GM19467 (cell line): ENCODE results near the gene VTI1A.

ENCODE experiments used
- ATAC-seq: cut with Tn5 transposase; IDR thresholded peaks from one replicate; pipeline ENCODE4 v1.9.1; 2021; ENCODE audit warnings: mild to moderate bottlenecking, moderate library complexity; ENCODE audit not compliant: unreplicated experiment

VTI1A gene

DNA sequence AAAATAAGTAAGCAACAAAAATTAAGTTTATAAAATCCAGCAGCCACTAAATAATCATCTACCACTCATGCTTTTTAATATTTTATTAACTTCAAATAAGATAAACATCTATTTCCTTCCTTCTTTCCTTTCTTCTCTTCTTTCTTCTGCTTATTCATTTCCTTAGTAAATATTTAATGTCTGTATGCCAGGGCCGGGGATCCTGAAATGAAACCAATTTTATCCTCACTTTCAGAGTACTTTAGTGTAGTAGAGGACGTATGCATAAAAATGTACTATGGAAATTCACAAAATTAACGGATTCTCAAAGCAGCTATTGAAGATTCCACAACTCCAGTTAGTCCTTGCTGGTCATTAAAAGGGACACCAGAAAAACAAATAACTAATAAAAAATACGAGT is 224.7 kb downstream of the VTI1A start:
- no peak for ATAC-seq

GRCh38 chr10:112672706-112673105 is 225.7 kb downstream of the VTI1A start:
- ATAC-seq, result no peak

DNA sequence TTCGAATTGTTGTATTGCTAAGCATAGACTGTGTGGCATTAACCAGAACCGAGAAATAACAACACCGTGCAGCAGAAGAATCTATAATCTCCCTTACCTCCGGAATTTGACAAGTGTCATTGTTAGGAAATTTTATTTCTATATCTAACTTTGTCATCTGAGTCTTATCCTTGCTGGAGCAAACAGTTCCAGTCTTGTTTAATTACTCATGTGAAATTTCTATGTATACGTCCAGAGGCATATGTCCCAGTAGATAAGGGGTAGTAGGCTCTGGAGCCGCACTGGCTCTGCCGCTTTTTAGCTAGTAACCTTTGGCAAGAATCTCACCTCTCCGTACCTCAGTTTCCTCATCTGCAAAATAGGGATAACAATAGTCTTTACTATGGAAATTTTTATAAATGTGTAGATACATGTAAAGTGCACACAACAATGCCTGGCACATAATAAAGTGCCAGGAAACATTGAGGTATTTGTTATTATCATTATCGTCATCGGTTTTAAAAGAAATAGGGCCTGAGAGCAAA is 228.6 kb downstream of the VTI1A start:
- ATAC-seq, result no peak

DNA sequence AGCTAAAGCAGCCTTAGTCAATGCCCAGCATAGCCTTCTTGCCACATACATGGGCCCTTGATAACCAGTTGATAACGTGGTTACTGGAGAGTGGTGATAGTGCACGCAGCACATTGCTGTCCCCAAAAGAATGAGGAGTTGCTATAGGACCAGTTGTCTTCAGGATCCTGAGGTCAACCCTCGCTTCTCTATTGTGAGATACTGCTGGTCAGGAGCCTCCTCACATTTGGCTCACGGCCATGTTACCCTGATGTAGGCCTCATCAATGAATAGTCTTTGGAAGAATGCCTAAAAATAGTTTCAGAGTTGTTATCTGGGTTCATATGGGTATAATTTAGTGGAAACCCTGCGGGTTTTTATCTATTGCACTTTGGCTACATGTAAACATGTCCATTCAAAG is 230.7 kb downstream of the VTI1A start:
- ATAC-seq, result no peak

- no peak for ATAC-seq
Observed at GRCh38 chr10:112678581-112678980, 231.6 kb downstream of the VTI1A start.

DNA sequence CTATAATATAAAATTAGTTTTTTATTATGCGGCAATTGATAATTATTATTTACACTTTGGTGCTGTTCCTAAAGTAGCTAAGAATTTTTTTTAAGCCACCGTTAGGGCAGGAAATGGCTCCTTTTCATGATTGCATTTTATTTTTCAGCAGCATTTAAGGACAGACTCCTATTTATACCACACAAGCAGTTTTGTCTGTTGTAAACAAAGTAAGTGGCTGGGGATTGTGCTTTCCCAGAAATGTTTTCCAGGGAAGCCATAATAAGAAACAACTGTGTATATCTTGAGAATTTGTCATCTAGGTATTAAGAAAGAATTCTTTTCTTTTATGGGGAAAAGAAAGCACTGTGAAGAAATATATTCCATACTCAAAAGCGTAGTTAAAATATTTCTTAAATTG is 232.0 kb downstream of the VTI1A start:
- no peak for ATAC-seq

DNA sequence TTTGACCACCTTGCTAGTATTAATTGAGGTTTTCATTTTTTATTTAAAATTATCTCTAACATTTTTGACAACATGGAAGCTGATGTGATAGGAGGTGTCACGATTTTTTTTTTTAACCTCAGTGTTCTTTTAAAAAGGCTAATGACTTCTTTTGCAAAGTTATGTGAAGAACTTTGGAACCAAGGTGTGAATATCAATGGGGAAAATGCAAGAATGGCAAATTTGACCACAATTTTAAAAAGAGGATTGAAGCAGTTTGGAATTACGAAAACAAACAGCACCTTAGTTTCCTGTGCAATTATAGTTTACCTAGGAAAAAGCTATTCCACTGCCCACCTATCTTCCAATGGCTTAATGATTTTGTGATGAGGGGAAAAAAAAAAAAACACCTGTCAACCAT is 232.4 kb downstream of the VTI1A start:
- no peak for ATAC-seq

- ATAC-seq, result no peak
Observed at GRCh38 chr10:112680586-112680985, 233.6 kb downstream of the VTI1A start.

DNA sequence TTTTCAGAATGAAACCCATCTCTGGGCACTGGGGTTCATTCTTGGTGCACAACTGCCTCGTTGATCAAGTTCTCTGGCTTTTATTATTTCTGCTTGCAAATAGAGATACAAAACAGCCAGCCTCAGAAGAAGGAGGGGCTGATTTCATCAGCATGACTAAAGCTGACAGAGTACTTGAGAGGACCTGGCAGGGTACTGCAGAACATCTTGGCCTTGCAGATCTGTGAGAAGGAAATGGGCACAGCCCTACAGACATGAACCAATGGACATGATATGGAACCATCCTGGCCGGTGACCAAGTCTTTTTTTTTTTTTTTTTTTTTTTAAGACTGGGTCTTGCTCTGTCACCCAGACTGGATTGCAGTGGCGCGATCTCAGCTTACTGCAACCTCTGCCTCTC is 240.6 kb downstream of the VTI1A start:
- no peak for ATAC-seq

DNA sequence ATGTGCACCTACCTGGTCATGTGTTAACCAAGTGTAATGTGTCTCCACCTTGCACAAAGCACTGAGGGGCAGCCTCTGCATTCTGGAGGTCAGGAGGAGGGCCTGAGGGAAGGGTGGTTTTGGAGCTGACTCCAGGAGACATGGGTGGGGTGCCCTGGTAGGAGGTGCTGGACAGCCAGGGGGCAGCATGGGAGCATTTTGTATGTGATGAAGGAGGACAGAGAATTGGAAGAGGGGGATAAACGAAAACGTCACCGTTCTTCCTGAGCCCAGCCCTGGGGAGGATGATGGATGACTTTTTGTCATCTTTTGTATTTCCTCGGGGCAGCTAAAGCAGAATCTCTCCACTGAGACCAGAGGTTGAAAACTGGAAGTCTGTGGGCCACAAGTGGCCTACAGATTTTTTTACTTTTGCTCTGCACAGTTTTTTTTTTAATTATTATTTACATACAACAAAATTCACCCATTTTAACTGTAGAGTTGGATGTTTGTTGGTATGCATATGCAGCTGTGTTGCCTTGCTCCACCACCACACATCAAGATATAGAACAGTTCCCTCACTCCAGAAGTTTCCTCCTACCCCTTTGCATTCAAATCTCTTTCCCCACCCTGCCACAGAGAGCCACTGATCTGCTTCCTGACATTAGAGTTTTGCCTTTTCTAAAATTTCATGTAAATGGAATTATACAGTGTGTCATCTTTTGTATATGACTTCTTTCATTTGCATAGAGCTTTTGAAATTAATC is 242.5 kb downstream of the VTI1A start:
- no peak for ATAC-seq

GRCh38 chr10:112695539-112695938 is 248.5 kb downstream of the VTI1A start:
- ATAC-seq, result no peak

DNA sequence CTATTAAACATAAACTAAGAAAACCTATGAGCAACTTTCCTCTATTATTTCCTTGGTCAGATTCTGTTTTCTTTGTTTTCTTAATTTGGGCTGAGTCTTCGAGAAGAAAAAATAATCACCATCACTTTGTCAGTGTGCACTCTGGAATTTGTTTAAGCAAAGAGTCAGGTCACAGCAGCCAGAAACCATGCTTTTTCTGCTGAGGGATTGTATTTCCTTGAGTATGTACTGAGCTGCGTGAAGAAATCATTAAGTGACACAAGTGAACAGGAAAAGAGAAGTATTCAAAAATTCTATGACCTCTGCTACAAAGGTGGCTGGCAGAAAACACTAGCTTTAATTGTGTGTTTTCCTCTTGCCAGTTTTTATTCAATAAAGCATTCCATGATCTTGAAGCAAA is 249.6 kb downstream of the VTI1A start:
- no peak for ATAC-seq

GRCh38 chr10:112698133-112698817 is 251.3 kb downstream of the VTI1A start:
- no peak for ATAC-seq

- ATAC-seq, result no peak
Observed at GRCh38 chr10:112698818-112699164, 251.8 kb downstream of the VTI1A start.

DNA sequence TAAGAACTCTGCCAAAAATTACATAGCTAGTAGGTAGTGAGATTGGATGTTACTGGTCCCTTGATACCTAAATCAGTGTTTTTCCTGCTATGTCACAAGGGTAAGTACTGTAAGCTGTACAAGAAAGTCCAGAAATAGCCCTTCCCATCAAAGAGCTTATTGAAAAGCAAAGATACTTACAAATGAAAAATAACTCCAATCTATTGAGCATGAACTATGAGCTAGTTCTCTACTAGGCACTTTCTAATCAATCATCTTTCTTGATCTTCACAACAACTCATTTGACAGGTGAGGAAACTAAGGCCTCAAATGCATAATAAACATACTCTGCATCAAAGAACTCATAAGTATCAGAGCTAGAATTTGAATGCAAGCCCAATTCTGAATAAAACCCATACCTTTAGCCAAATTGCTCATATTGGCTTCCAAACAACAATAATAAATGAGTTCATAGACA is 253.2 kb downstream of the VTI1A start:
- no peak for ATAC-seq

DNA sequence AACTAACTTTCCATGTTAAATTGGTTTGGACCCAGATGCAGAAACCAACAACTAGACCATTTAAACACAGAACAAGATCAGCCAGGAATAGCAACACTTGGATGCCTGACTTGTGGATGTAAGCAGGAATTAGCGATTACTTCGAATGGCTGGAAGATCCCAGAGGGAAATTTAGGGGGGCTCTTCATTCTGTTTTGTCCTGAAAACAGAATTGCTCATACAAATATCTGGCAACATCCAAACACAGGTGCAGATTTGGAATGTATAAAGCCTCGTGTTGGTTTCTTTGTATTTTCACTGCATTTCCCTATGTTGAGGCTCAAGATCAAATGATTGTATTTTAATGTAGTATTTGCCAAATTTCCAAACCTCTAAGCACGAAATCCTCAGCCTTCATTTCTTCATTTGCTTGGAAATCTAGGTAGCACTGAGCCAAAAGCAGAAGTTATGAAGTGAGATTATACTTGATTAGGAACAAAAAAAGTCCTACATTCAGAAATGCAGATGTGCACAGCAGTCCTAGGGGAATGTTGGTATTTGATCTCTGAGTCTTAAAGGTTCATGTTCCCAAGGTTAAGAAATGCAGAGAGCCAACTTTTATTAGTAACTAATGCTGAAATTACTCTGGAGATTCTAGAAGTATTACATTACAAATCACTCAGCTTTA is 254.3 kb downstream of the VTI1A start:
- no peak for ATAC-seq

- no peak for ATAC-seq
Observed at GRCh38 chr10:112701878-112702255, 254.9 kb downstream of the VTI1A start.

DNA sequence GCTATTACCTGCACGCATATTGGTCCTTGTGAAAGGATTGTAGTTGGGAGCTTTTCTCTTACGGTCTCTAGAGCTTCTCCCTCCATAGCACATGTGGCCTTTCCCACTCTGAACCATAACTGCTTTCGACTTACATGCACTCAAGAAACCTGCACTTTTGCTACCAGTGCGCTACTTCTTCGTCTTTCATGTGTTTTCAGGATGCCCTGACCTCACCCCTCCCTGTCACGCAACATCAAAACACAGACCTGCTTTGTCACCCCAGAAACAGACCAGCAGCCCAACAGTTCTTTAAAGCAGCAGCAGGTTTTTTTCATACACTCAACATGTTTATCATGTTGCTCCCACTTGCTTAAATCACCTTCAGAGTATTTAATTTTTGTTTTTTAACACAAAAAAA is 259.6 kb downstream of the VTI1A start:
- ATAC-seq, result no peak

- ATAC-seq, result no peak
Observed at GRCh38 chr10:112708461-112708860, 261.4 kb downstream of the VTI1A start.

GRCh38 chr10:112710528-112710927 is 263.5 kb downstream of the VTI1A start:
- ATAC-seq, result no peak

- no peak for ATAC-seq
Observed at GRCh38 chr10:112711366-112711765, 264.4 kb downstream of the VTI1A start.

GRCh38 chr10:112712536-112712935 is 265.5 kb downstream of the VTI1A start:
- ATAC-seq, result no peak
